Stimulated activated CD4-positive, alpha-beta T cell treated with anti-CD3 and anti-CD28 coated beads, TNF-alpha, amount 100 ng/mL, for 1 hour (primary cell): Measurements from ENCODE around the gene PCDHB5.
"Not testable (repeated sequence)": the region's sequence is repeated elsewhere in the genome, so short reads cannot be mapped to it uniquely, and the experiment has no call there.

Source experiments
- DNase-seq, 3 donors: peaks; one replicate each; pipeline ENCODE4 v3.0.0-alpha.2; 2020; ENCODE audit warnings: low read depth in 3 of 3, low spot score in 1 of 3

PCDHB5 gene

GRCh38 chr5:141135030-141135717, at the start of gene PCDHB5:
PCDHB5 (plus strand) TSS chr5:141135206; CDS start chr5:141135435, 229 bp downstream.
- no peak for DNase-seq

DNA sequence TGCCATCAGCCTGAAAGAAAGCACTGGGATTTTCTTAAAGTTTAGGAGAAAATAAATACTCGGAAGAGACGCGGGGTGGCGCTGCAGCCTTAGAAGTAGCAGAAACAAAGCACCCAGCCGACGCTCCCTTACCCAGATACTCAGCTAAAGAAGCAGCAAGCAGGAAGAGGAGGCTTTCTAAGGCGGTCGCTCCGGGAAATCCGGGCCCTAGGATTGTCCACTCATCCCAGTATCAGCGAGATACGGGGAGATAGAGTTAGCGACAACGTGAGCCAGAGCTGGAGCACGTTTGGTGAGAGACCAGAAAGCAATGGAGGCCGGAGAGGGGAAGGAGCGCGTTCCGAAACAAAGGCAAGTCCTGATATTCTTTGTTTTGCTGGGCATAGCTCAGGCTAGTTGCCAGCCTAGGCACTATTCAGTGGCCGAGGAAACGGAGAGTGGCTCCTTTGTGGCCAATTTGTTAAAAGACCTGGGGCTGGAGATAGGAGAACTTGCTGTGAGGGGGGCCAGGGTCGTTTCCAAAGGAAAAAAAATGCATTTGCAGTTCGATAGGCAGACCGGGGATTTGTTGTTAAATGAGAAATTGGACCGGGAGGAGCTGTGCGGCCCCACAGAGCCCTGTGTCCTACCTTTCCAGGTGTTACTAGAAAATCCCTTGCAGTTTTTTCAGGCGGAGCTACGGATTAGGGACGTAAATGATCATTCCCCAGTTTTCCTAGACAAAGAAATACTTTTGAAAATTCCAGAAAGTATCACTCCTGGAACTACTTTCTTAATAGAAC, 40.3 kb upstream of the PCDHB5 start, which contains the start of gene PCDHB2:
Gene PCDHB2 (plus strand): TSS at position 135 of the 782 bp plus-strand sequence. CDS start 176 bp downstream, at position 311.
- no peak for DNase-seq

DNA sequence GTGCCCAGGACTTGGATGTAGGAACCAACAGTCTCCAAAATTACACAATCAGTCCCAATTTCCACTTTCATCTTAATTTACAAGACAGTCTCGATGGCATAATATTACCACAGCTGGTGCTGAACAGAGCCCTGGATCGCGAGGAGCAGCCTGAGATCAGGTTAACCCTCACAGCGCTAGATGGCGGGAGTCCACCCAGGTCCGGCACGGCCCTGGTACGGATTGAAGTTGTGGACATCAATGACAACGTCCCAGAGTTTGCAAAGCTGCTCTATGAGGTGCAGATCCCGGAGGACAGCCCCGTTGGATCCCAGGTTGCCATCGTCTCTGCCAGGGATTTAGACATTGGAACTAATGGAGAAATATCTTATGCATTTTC, 39.8 kb upstream of the PCDHB5 start:
- DNase-seq: no peak

GRCh38 chr5:141096181-141096580, 38.8 kb upstream of the PCDHB5 start:
- not testable (repeated sequence) for DNase-seq

DNA sequence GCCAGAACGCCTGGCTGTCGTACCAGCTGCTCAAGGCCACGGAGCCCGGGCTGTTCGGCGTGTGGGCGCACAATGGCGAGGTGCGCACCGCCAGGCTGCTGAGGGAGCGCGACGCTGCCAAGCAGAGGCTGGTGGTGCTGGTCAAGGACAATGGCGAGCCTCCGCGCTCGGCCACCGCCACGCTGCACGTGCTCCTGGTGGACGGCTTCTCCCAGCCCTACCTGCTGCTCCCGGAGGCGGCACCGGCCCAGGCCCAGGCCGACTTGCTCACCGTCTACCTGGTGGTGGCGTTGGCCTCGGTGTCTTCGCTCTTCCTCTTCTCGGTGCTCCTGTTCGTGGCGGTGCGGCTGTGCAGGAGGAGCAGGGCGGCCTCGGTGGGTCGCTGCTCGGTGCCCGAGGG, 38.4 kb upstream of the PCDHB5 start:
- DNase-seq: not testable (repeated sequence)

- no peak for DNase-seq
Observed at GRCh38 chr5:141100243-141100805, 34.7 kb upstream of the PCDHB5 start, which contains the start of gene PCDHB3. PCDHB3 (plus strand) TSS chr5:141100473; CDS start chr5:141100650, 177 bp downstream.

- DNase-seq: no peak
Observed at GRCh38 chr5:141101059-141101458, 33.9 kb upstream of the PCDHB5 start.

DNA sequence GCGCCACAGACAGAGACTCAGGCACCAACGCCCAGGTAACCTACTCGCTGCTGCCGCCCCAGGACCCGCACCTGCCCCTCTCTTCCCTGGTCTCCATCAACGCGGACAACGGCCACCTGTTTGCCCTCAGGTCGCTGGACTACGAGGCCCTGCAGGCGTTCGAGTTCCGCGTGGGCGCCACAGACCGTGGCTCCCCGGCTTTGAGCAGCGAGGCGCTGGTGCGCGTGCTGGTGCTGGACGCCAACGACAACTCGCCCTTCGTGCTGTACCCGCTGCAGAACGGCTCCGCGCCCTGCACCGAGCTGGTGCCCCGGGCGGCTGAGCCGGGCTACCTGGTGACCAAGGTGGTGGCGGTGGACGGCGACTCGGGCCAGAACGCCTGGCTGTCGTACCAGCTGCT, 32.9 kb upstream of the PCDHB5 start:
- not testable (repeated sequence) for DNase-seq

DNA sequence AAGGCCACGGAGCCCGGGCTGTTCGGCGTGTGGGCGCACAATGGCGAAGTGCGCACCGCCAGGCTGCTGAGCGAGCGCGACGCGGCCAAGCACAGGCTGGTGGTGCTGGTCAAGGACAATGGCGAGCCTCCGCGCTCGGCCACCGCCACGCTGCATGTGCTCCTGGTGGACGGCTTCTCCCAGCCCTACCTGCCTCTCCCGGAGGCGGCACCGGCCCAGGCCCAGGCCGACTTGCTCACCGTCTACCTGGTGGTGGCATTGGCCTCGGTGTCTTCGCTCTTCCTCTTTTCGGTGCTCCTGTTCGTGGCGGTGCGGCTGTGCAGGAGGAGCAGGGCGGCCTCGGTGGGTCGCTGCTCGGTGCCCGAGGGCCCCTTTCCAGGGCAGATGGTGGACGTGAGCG, 32.5 kb upstream of the PCDHB5 start:
- not testable (repeated sequence) for DNase-seq

- no peak for DNase-seq
Observed at GRCh38 chr5:141105350-141105749, 29.7 kb upstream of the PCDHB5 start.

- no peak for DNase-seq
Observed at GRCh38 chr5:141119250-141119649, 15.8 kb upstream of the PCDHB5 start.

GRCh38 chr5:141121563-141121962, 13.4 kb upstream of the PCDHB5 start, which contains the start of gene PCDHB4:
PCDHB4 (plus strand) TSS chr5:141121818; CDS start chr5:141121999, 181 bp downstream.
- no peak for DNase-seq

DNA sequence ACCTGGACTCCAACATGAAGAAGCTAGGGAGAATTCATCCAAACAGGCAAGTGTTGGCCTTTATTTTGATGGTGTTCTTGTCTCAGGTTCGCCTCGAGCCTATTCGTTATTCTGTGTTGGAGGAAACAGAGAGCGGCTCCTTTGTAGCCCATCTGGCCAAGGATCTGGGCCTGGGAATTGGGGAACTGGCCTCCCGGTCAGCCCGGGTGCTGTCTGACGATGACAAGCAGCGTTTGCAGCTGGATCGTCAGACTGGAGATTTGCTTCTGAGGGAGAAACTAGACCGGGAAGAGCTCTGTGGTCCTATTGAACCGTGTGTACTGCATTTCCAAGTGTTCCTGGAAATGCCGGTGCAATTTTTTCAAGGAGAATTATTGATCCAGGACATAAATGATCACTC, 13.0 kb upstream of the PCDHB5 start:
- no peak for DNase-seq

DNA sequence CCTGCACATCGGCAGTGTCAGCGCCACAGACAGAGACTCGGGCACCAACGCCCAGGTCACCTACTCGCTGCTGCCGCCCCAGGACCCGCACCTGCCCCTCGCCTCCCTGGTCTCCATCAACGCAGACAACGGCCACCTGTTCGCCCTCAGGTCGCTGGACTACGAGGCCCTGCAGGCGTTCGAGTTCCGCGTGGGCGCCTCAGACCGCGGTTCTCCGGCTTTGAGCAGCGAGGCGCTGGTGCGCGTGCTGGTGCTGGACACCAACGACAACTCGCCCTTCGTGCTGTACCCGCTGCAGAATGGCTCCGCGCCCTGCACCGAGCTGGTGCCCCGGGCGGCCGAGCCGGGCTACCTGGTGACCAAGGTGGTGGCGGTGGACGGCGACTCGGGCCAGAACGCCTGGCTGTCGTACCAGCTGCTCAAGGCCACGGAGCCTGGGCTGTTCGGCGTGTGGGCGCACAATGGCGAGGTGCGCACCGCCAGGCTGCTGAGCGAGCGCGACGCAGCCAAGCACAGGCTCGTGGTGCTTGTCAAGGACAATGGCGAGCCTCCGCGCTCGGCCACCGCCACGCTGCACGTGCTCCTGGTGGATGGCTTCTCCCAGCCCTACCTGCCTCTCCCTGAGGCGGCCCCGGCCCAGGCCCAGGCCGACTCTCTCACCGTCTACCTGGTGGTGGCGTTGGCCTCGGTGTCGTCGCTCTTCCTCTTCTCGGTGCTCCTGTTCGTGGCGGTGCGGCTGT, 11.4 kb upstream of the PCDHB5 start:
- DNase-seq: not testable (repeated sequence)

DNA sequence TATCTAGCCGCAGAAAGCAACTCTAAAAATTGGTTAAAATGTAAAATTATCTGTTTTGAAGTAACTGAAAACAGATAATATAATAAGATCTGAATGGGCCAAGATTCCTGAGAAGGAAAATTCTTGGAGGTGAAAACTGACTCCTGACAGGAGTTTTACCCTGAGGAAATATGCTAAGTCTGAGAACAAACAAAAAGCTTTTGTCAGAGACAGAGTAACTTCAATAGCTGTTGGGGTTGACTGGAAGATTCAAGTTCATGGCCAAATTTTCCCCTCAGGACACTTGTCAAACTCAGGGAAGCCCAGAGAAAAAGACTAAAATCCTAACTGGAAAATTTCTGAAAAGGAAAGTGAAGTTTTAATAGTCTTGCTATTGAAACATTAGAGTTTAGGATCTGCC, 7.7 kb upstream of the PCDHB5 start:
- DNase-seq: no peak

- DNase-seq: no peak
Observed at GRCh38 chr5:141135718-141136266, 786 bp downstream of the PCDHB5 start.

GRCh38 chr5:141137346-141137745, 2.3 kb downstream of the PCDHB5 start:
- not testable (repeated sequence) for DNase-seq

GRCh38 chr5:141149812-141150211, 14.8 kb downstream of the PCDHB5 start, which contains the start of gene PCDHB6:
PCDHB6 (plus strand) TSS chr5:141150057; CDS start chr5:141150258, 201 bp downstream.
- no peak for DNase-seq

DNA sequence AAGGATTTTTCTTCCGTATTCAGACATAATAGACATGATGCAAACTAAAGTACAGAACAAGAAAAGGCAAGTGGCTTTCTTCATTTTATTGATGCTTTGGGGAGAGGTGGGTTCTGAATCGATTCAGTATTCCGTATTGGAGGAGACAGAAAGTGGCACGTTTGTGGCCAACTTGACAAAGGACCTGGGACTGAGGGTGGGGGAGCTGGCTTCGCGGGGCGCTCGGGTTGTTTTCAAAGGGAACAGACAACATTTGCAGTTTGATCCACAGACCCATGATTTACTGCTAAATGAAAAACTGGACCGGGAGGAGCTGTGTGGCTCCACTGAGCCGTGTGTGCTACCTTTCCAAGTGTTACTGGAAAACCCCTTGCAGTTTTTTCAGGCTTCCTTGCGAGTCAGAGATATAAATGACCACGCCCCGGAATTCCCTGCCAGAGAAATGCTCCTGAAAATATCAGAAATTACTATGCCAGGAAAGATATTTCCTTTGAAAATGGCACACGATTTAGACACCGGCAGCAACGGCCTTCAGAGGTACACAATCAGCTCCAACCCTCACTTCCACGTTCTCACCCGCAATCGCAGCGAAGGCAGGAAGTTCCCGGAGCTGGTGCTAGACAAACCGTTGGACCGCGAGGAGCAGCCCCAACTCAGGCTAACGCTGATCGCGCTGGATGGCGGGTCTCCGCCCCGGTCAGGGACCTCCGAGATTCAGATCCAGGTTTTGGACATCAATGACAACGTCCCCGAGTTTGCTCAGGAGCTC, 15.4 kb downstream of the PCDHB5 start:
- DNase-seq: no peak

GRCh38 chr5:141150993-141151325, 16.0 kb downstream of the PCDHB5 start:
- DNase-seq: no peak
